HG02678 (cell line): Measurements from ENCODE around the gene GSTA3.
"Not testable (repeated sequence)": the region's sequence is repeated elsewhere in the genome, so short reads cannot be mapped to it uniquely, and the experiment has no call there.

ENCODE experiments used
- ATAC-seq: cut with Tn5 transposase; IDR thresholded peaks from one replicate; pipeline ENCODE4 v1.9.1; 2021; ENCODE audit warnings: mild to moderate bottlenecking, moderate library complexity; ENCODE audit not compliant: unreplicated experiment

Gene GSTA3

DNA sequence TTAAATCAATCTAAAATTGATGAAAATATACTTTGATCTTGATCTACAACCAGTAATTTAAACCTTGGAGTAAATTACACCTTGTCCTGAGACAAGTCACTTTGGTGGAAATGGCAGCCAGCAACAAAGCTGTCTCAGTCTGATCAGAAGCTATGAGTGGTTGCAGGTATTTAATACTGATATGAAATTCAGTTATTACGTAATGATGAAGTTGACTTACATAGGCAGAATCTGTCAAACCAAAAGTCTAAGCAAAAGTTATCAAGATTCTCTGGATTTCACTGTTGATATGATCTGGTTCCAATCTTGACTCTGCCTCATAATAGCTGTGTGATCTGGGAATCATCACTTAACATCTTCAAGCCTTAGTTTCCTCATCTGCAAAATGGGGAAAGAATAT lies 41.3 kb downstream of the GSTA3 start:
- no peak for ATAC-seq

GRCh38 chr6:52861151-52861550 lies 48.3 kb downstream of the GSTA3 start:
- ATAC-seq: not testable (repeated sequence)

DNA sequence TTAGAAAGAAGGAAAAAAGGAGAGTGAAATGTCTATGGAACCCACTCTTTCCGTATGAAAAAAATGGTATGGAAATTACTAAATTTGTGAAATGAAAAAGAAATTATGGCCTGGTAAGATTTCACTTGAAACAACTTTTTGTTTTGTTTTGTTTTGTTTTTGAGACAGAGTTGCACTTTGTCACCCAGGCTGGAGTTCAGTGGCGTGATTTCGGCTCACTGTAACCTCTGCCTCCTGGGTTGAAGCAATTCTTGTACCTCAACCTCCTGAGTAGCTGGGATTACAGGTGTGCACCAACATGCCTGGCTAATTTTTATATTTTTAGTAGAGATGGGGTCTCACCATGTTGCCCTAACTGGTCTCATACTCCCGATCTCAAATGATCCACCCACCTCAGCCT lies 51.1 kb downstream of the GSTA3 start:
- ATAC-seq: no peak

- not testable (repeated sequence) for ATAC-seq
Measured at GRCh38 chr6:52856137-52856536, 53.4 kb downstream of the GSTA3 start.

DNA sequence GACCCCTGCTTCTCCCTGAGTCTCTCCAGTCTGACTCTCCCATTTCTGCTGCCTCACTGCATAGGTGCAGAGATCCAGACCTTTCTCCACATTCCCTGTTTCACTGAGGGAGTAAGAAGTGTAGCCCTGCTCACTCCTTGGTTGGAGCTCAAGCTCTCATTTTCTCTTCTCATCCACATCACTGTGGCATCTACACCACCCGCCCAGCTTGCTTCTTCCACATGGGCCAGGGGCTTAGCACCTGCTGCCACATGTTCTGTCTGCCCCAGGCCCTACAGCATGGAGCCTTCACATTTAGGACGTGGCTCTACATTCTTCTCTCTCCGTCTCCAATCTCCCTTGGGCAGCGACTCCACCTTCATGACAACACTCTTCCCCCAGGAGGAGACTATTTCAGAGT lies 60.4 kb downstream of the GSTA3 start:
- no peak for ATAC-seq
